ENCODE results near the gene NTRK1. TPM values are rescaled to one million over a fixed set of nuclear protein-coding genes. Genes with fewer than 3 reads are reported as not detected.

Gene NTRK1
- total RNA-seq, 1 donor from 2014 or later, result 13.4 TPM

DNA sequence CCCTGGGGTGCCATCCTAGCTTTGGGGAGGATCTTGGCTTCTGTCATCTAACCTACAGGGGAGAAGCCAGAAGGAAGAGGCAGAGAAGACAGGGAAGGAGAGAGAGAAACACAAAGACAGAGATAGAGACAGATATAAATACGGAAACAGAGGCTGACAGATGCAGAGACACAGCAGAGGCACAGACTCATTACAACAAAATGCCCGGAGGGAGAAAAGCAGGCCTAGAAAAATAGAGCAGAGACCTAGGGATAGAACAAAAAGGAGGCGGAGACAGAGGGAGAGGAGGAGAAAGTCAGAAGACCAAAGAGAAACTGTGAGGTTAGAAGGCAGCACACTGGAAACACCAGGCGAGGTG lies 34.8 kb downstream of the NTRK1 start:
- intact Hi-C loops (cut with micrococcal nuclease), result loop anchor here (10.0 kb wide), 2 partner anchors 179 to 211 kb away; no protein-coding TSS in a partner anchor

DNA sequence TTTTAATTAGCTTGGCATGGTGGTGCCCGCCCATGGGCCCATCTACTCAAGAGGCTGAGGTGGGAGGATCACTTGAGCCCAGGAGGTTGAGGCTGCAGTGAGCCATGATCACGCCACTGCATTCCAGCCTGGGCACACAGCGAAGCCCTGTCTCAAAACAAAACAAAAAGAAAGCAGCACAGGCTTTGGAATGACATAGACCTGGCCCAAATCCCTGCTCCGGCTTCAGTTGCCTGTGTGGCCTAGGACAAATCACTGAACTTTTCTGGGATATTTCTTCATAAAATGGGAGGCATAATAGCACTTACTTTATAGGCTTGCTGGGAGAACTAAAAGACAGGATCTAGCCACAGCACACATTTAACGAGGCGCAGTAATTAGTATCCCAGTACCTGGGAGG lies 35.3 kb downstream of the NTRK1 start:
- intact Hi-C loops (cut with micrococcal nuclease), result loop anchor here (10.0 kb wide), 2 partner anchors 179 to 211 kb away; no protein-coding TSS in a partner anchor

DNA sequence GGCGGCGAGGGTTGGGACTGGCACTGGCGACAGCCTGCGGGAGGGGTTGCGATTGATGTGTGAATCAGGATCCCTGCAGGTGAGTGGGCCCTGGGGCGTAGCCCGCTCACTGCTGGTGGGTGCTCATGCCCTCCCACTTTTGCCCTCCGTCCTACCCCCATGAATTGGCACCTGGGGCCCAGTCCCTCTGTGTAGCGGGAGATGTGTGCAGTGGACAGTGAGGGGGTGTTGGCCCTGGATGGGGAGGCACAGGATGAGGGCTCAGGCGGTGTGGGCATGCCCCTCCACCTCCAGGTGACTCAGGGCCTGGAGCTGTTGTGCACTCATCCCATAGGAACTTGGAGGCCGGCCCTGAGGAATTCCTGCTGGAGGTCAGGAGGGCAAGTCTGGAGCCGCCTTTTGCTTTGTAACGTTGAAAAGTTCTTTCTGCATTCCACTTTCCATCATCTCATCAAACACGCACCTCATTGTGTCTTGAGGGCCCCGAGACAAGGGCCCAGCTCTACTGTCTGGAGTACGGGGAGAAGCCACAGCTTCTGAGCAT lies 35.9 kb downstream of the NTRK1 start:
- intact Hi-C loops (cut with micrococcal nuclease), result loop anchor here (10.0 kb wide), 2 partner anchors 178 to 212 kb away; no protein-coding TSS in a partner anchor

DNA sequence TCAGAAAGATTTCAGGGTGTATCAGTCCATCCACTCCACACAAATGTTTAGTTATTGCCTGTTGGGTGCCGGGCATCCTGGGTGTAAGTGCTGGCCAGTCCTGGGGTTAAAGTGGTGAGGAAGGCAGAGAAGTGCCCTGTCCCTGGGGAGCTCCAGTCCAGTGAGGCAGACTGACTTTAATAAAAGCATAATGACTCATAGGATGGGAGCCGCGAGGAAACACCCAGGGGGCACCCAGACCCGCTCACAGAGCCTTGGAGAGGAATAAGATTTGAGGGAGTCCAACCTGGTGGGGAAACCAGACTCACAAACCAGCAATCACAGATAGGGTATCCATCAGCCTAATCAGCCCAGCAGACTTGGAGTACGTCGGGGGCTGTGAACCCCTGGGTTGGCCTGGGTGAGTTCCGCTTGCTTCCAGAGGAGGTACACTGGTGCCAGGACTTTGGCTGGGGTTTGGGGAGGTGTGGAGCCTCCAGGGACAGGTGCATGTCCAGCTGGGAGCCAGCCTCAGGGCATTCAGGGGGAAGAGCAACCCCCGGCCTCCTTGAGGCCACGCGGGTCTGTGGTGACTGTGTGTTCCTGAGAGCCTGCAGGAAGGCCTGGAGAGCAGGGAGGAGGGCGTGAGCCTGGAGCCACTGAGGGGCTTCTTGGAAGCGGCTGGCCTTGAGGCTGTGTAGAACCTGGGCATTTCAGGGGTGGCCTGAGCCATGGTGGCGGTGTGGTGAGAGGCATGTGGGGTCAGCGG lies 36.6 kb downstream of the NTRK1 start:
- intact Hi-C loops (cut with micrococcal nuclease), result loop anchor here (10.0 kb wide), 2 partner anchors 178 to 212 kb away; no protein-coding TSS in a partner anchor

DNA sequence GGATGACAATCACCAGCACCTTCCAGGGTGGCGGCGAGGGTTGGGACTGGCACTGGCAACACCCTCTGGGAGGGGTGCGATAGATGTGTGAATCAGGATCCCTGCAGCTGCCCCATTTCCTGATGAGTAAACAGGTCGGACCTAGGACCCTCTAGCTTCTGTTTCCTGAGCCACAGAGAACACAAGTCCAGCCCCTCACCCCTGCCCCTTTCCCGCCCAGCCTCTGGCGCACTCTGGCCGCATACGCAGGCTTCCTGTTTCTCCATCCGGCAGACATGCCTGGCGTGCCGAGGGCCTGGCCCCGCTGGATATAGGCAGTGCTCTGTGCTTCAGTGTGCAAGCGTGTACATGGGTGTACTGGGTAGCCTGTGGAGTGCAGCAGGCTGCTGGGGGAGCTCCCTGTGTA lies 37.5 kb downstream of the NTRK1 start:
- intact Hi-C loops (cut with micrococcal nuclease), result loop anchor here (10.0 kb wide), 2 partner anchors 177 to 213 kb away; no protein-coding TSS in a partner anchor

DNA sequence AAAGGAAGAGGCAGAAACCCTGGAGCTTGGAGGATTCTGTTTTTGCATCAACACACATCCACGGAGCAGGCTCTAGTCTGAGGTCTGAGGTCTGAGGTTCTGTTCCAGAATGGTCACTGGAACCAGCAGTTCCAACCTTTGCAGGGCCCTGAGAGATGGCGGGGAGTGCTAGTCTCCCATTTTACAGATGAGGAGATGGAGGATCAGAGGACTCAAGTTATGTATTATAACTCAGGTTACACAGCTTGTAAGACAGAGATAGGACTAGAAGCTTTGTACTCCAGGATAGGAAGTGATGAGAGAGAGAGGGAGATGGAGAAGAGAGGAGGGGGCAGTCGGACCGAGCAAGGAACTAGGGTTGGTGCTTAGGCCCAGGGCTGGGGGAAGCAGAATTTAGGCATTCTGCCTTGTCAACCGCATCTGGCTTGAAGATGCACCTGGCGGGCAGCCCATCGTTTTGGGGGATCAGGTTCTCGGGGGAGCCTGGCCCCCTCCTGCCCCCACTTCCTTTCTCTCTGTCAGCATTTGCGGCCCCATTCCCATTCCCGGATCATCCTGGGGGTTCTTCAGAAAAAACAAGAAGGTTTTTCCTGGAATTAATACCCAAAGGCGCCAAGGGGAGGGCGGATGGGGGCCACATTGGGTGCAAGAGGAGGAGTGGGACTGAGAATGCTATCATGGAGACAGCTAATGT lies 38.5 kb downstream of the NTRK1 start:
- intact Hi-C loops (cut with micrococcal nuclease), result loop anchor here (10.0 kb wide), 2 partner anchors 176 to 214 kb away; no protein-coding TSS in a partner anchor

DNA sequence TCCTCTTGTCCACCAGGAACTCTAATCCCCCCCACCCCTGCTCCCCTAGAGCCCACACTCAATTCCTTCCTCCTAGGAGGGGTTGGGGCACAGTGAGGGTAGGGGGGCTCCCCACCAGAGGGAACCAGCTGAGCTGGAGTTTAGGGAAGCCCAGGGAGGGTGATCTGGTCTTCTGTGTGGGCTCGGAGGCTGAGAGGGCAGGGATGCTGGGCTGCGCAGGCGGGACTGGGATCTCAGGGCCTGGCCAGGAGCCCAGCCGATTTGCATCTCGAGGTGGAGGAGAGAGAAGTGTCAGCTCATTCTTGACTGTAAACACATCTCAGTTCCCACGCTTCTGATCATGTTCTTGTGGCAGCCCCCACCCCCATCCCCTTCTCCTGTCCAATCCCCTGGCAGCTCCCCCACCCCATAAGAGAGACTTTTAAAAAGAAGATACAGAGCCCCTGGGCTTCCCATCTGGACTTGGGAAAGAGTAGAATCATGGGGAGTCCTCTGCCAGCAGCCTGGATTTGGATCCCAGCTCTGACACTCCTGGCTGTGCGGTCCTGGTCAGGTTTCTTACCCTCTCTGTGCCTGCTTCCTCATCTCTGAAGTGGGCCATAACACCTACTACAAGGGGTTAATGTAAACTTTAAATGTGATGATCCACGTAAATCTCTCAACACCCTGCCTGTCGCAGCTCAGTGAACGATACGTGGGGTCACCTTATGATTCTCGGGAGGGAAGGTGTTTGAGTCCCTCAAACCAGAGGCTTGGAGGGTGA lies 39.5 kb downstream of the NTRK1 start:
- intact Hi-C loops (cut with micrococcal nuclease), result loop anchor here (10.0 kb wide), 2 partner anchors 175 to 215 kb away; no protein-coding TSS in a partner anchor

DNA sequence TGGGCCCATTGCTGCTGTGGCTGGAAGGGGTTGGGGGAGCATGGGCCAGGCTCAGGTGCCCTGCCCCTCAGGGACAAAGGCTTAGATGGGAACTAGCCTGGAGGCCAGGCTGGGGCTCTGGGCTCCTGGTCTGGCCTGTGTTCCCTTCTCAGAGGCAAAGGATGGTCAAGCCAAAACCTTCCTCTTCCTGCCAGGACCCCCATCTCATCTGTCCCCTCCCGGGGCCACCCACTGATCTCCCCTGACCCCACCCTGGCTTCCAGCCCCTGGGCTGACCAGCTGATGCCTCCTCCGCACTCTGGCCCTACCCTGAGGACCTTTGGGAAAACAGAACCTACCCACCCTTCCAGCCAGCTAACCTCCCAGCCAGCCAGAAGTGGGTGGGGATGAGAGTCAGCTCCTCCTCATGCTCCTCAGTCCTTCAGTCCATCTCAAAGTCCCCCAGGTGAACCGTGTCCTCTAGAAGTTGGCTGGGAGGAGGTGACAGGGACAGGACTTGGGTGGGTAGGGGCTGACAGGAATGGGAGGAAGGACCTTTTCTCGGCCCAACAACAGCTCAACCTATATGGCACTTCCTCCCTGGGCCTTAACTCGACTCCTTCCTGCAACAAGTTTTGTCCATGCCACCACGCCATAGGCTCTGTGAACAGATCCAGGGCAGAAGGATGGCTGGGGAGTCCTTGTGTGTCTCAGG lies 40.4 kb downstream of the NTRK1 start:
- intact Hi-C loops (cut with micrococcal nuclease), result no loop called here

DNA sequence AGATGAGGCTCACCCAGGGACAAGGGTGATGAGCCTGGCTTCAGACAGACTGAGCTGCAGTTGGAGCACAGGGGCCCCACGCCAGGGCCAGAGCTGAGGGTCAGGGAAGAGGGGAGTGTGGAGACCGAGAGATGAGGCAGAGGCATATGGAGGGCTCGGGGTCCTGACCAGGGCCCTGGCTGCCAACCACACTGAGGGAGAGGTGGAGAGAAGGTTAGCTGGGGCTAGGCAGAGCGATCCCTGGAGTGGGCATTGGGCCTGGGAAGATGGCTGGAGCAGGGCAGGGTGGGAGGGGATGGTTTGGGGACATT lies 40.9 kb downstream of the NTRK1 start:
- intact Hi-C loops (cut with micrococcal nuclease), result no loop called here

DNA sequence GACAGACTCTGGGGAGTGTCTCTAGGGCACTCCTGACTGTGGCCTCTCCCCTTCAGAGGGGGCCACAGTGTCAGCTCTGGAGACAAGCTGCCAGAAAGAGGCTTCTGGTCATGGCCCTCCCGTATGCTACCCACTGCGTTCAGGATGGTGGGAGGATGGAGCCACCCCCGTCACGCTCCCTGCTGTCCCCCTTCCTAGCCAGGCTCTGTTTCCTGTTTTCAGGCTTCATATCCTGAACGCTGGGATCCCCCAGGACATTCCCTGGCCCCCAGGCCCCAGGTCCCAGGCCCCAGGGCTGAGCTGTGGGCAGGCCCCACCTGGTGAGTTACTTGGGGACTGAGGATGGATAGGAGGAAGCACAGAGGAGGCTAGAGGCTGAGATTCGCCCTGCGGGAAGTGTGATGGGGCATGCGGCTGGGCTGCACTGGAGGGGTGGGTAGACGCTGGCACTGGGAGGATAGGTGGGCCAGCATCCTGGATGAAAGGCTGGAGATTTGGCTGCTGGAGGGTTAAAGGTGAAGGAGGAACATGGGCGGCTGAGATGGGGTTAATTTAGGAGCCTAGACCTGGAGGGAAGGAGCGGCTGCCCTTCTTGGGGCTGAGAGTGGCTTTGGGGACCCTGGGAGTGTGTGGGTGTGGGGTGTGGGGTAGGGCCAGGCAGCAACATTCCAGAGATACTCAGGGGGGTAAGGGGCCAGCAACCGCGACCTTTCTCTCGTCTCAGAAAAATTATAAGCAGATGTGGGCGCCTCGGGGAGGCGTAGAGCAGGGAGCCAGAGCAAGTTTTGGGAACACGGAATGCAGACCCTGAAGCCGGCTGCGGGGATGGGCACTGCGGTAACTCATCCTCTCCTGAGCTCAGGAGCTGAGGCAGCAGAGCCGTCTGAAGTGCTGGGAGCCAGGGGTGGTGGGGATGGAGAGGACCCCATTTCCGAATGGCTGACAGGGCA lies 41.6 kb downstream of the NTRK1 start:
- intact Hi-C loops (cut with micrococcal nuclease), result no loop called here

DNA sequence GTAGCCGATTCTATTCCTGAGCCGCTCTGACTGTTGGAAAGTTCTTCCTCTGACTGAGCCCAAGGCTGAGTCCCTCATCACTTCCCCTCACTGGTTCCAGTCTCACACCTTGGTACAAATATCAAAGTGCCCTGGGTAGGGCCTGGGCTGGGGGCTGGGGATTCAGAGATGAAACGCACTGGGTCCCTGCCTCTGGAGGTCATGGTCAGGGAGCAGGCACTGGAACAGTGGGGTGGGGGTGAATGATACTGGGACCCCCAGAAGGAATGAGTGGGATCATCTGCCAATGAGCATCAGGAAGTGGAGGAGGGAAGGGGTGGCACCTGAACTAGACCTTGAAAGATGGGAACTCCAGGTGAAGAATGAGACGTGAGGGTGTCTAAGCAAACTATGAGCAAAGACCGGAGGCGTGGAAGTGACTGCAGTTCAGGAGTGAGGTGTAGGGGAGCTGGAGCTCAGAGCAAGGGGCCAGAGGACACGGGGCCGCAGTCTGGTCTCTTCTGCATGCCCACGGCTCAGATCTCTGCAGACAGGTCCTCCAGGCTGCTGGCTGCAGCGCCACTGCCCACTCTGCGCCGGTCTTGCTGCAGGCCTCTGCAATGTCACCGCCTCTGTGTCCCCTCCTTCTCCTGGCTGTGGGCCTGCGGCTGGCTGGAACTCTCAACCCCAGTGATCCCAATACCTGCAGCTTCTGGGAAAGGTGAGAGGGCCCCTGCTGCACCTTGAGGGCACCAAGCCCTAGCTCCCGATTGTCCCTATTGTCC lies 42.8 kb downstream of the NTRK1 start:
- intact Hi-C loops (cut with micrococcal nuclease), result no loop called here

DNA sequence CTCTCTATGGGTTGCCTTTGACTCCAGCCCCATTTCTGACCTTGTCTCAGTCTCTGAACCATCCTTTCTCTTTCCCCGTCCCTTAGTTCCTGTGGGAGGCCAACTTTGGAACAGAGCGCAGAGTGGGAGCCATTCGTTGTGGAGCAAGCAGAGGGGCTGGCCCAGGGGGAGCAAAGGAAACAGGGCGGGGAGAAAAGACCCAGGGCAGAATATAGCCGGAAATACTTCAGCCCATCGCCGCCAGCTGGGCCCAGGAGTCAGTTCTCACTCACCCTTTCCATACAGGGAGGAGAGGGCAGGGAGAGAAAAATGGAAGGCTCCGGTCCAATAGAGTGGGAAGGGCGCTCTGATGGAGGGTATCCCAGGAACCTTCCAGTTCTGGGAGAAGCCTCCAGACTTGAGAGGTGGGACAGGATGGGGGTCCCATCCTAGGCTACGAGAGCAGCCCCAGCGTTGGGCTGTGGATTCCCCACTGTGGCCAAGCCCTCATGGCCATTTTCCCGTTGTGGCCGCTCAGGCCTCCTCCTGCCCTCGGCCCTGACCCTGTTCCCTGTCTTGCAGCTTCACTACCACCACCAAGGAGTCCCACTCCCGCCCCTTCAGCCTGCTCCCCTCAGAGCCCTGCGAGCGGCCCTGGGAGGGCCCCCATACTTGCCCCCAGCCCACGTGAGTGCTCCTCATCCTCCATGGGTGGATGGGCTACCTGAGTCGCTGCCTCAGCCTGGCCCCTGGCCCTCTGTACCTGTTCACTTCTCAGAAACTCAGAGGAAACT lies 43.7 kb downstream of the NTRK1 start:
- intact Hi-C loops (cut with micrococcal nuclease), result no loop called here

DNA sequence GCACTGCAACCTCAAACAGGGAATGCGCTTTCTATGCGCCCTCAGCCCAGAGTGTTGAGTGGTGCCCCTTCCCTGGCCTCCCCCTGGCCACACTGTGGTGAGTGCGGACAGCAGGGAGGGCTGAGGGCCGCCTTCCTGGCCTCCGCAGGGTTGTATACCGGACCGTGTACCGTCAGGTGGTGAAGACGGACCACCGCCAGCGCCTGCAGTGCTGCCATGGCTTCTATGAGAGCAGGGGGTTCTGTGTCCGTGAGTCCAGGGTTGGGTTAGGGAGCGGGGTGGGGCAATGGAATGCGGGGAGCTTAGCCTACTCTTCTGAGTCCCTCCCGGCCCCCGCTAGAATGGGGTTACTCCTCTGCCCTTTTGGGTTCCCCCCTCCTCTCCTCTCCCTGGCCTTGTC lies 44.5 kb downstream of the NTRK1 start:
- intact Hi-C loops (cut with micrococcal nuclease), result no loop called here

DNA sequence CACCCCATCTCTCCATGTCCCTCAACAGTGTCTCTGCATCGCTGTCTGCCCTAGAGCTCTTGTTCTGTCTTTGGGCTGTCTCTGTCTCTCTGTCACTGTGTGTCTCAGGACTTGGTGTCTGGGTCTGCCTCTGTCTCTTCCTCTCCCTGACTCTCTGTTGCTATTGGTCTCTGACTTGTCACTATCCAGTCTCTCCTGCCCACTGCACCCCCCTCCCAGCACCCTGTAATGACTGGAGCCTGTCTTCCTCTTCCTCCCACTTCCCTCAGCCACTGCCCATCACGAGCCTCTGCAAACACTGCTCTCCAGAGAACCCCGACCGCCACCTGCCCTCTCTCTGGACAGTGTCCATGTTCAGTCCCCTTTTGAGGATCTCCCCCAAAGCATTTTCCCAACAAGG lies 45.0 kb downstream of the NTRK1 start:
- intact Hi-C loops (cut with micrococcal nuclease), result no loop called here

DNA sequence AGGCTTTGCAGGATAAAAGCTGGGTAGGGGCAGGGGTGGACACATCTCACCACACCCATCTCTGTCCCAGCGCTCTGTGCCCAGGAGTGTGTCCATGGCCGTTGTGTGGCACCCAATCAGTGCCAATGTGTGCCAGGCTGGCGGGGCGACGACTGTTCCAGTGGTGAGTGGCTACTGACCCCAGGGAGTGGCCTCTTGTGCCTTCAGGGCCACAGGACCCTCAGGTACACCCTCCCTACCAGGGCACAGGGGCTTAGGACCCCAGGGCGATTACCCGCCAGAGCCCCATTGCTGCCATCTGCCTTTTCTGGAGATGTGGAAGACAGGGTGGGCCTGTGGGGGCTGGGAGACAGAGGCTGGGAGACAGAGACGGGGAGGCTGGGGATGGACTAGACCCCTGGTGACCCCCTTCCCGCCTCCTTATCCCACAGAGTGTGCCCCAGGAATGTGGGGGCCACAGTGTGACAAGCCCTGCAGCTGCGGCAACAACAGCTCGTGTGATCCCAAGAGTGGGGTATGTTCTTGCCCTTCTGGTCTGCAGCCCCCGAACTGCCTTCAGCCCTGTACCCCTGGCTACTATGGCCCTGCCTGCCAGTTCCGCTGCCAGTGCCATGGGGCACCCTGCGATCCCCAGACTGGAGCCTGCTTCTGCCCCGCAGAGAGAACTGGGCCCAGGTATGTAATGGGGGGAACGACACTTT lies 45.7 kb downstream of the NTRK1 start:
- intact Hi-C loops (cut with micrococcal nuclease), result no loop called here

DNA sequence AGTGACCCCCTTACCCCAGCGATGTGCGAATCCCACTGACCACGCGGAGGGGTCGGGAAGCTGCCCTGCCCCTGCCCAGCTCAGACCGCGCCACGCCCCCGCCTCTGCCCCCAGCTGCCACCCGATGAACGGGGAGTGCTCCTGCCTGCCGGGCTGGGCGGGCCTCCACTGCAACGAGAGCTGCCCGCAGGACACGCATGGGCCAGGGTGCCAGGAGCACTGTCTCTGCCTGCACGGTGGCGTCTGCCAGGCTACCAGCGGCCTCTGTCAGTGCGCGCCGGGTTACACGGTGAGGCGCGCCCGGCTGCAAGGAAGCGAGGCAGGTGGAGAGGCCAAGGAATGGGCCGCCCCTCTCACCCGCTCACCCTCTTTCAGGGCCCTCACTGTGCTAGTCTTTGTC lies 47.9 kb downstream of the NTRK1 start:
- intact Hi-C loops (cut with micrococcal nuclease), result no loop called here

DNA sequence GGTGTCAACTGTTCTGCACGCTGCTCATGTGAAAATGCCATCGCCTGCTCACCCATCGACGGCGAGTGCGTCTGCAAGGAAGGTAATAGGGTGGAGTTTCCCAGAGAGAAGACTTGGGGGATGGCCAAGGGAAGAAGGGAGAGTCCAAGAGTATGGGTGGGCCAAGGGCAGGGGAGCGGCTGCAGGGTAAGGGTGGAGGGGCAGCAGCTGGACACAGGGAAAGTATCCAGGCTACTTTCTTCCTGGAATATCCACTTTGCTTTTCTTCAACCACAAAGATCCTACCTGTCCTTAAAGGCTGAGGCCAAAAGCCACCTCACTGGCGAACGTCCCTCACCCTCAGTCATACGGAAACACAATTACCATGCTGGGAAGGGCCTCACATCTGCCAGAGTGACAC lies 48.3 kb downstream of the NTRK1 start:
- intact Hi-C loops (cut with micrococcal nuclease), result no loop called here

DNA sequence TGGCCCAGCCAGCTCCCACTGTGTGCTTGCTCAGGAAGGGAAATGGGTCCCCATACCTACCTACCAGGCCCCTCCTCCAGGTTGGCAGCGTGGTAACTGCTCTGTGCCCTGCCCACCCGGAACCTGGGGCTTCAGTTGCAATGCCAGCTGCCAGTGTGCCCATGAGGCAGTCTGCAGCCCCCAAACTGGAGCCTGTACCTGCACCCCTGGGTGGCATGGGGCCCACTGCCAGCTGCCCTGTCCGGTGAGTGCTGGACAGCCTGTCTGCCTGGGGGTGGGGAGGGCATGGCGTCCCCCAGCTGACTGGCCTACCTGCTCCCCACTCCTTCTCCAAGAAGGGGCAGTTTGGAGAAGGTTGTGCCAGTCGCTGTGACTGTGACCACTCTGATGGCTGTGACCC lies 49.0 kb downstream of the NTRK1 start:
- intact Hi-C loops (cut with micrococcal nuclease), result loop anchor here (5.0 kb wide), 1 partner anchor 48 kb away; no protein-coding TSS in a partner anchor
